ENCODE results near the gene C14orf180.

Gene C14orf180

DNA sequence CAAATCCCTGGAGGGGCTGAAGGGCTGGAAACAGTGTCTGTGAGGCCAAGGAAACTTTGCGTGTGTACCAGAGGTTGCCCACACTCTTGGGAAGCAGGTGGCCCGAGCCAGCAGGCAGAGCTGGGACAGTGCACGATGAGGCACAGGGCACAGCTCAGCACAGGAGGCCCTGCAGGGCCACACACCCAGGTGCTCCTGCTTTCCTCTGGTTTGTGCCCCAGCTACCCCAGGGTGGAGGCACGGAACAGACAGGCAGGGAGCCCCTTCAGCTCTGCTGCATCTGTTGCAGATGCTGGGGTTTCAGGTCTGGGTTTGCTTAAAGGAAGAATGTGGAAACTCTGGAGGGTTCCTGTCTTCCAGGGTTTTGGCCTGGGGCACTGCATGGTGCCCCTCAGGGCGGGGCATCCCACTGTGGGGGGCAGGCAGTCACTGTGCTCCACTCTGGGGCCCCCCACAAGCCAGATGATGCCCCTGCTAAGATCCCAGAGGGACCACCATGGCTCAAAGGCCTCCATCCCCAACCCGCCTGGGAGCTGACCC, 16.4 kb downstream of the C14orf180 start:
- no peak overlapping the region for H3K4me2 ChIP-seq (ENCODE audit: low read depth, low read length)
- H3K4me1 ChIP-seq (ENCODE audit: low read length) = no peaks in the 10 kb centered on the region
- no peaks in the 10 kb centered on the region; the same call in 1 of the 2 replicates for H3K27me3 ChIP-seq (replicated peaks; ENCODE audit: insufficient read depth, low read length)
- H3K79me2 ChIP-seq (ENCODE audit: low read length) = no peaks in the 10 kb centered on the region
- no peak overlapping the region for H3K4me3 ChIP-seq (ENCODE audit: low read length)
- H3K36me3 ChIP-seq (replicated peaks; ENCODE audit: insufficient read depth, low read length) = no peaks in the 10 kb centered on the region
- no peaks in the 10 kb centered on the region for H3F3A ChIP-seq (ENCODE audit: insufficient read depth, low read length)
- no peak for TF ChIP-seq EZH2phosphoT487 (IDR thresholded peaks at IDR 0.05; ENCODE audit: low read length)
- no peaks in the 10 kb centered on the region for H3K9me2 ChIP-seq (replicated peaks; ENCODE audit: insufficient read depth, low read length)
- H3K27ac ChIP-seq (ENCODE audit: low read length) = no peak overlapping the region
- no peaks in the 10 kb centered on the region for H3K9me3 ChIP-seq (replicated peaks; ENCODE audit: insufficient read depth, low read length)
- H2AFZ ChIP-seq (ENCODE audit: low read length) = no peak overlapping the region
- no peak for DNase-seq
- H3K9ac ChIP-seq (ENCODE audit: low read length) = no peak overlapping the region
- no peaks in the 10 kb centered on the region for H4K20me1 ChIP-seq (ENCODE audit: insufficient read depth, low read length)

DNA sequence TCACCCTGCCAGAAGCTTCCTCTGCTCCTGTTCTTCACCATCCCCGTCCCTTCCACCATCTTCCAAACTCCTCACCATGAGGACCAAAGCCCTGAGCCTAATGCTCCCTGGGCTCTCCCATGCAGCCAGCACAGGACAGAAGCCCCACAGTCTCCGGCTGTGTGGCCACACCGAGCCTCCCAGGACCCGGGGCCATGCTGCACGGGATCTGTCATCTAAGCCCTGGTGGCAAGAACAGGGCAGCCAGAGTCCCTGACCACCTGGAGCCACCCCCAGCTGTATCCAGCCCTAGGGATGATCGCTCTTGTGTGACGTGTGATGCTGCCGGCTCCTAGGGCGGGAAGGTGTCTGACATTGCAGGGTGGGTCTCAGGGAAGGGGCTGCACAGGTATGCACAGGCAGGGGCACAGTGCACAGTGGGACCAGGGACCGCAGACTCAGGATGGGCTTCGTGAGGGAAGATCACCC, 16.9 kb downstream of the C14orf180 start:
- Histone ChIP-seq H3K9me2 (replicated peaks; ENCODE audit: insufficient read depth, low read length) (no peaks in the 10 kb centered on the region), H3K4me3 (ENCODE audit: low read length) (no peak overlapping the region), H3K4me2 (ENCODE audit: low read depth, low read length) (no peak overlapping the region), H3K27me3 (replicated peaks; ENCODE audit: insufficient read depth, low read length) (no peaks in the 10 kb centered on the region; the same call in 1 of the 2 replicates), H3F3A (ENCODE audit: insufficient read depth, low read length) (no peaks in the 10 kb centered on the region), H2AFZ (ENCODE audit: low read length) (no peak overlapping the region), H3K36me3 (replicated peaks; ENCODE audit: insufficient read depth, low read length) (no peaks in the 10 kb centered on the region), H4K20me1 (ENCODE audit: insufficient read depth, low read length) (no peaks in the 10 kb centered on the region), H3K9ac (ENCODE audit: low read length) (no peak overlapping the region), H3K4me1 (ENCODE audit: low read length) (no peaks in the 10 kb centered on the region), H3K27ac (ENCODE audit: low read length) (no peak overlapping the region), H3K79me2 (ENCODE audit: low read length) (no peaks in the 10 kb centered on the region), H3K9me3 (replicated peaks; ENCODE audit: insufficient read depth, low read length) (no peaks in the 10 kb centered on the region)
- TF ChIP-seq, protein P1, sequence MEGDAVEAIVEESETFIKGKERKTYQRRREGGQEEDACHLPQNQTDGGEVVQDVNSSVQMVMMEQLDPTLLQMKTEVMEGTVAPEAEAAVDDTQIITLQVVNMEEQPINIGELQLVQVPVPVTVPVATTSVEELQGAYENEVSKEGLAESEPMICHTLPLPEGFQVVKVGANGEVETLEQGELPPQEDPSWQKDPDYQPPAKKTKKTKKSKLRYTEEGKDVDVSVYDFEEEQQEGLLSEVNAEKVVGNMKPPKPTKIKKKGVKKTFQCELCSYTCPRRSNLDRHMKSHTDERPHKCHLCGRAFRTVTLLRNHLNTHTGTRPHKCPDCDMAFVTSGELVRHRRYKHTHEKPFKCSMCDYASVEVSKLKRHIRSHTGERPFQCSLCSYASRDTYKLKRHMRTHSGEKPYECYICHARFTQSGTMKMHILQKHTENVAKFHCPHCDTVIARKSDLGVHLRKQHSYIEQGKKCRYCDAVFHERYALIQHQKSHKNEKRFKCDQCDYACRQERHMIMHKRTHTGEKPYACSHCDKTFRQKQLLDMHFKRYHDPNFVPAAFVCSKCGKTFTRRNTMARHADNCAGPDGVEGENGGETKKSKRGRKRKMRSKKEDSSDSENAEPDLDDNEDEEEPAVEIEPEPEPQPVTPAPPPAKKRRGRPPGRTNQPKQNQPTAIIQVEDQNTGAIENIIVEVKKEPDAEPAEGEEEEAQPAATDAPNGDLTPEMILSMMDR (IDR thresholded peaks at IDR 0.05; ENCODE audit: low read length) = no peak
- TF ChIP-seq EZH2 (optimal IDR thresholded peaks at IDR 0.05; ENCODE audit: low read depth, low read length) (no peak), EZH2phosphoT487 (IDR thresholded peaks at IDR 0.05; ENCODE audit: low read length) (no peak)
- no peak for DNase-seq

DNA sequence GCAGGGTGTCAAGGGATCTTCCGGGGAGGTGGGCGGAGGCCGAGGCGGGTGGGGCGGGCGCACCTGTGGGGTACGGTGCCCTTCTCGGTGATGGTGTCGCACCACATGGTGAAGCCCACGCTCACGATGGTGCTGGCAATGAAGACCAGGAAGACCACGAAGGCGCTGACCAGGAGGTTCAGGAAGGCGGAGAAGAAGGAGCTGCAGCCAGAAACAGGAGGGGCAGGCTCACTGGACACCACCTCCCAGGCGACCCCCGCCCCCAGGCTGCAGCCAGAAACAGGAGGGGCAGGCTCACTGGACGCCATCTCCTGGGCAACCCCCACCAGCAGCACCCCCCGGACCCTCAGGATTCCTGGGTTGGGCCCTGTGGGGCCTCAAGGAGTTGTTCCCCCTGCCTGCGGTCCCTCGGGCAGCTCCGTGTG, 17.4 kb downstream of the C14orf180 start:
- H3K4me2 ChIP-seq (ENCODE audit: low read depth, low read length) = no peak overlapping the region
- no peaks in the 10 kb centered on the region for H3K9me3 ChIP-seq (replicated peaks; ENCODE audit: insufficient read depth, low read length)
- H3K4me3 ChIP-seq (ENCODE audit: low read length) = no peak overlapping the region
- H4K20me1 ChIP-seq (ENCODE audit: insufficient read depth, low read length) = no peaks in the 10 kb centered on the region
- H3K27me3 ChIP-seq (replicated peaks; ENCODE audit: insufficient read depth, low read length) = no peaks in the 10 kb centered on the region; the same call in 1 of the 2 replicates
- no peaks in the 10 kb centered on the region for H3K9me2 ChIP-seq (replicated peaks; ENCODE audit: insufficient read depth, low read length)
- H3K79me2 ChIP-seq (ENCODE audit: low read length) = no peaks in the 10 kb centered on the region
- no peak overlapping the region for H3K9ac ChIP-seq (ENCODE audit: low read length)
- H3K27ac ChIP-seq (ENCODE audit: low read length) = no peak overlapping the region
- no peaks in the 10 kb centered on the region for H3K36me3 ChIP-seq (replicated peaks; ENCODE audit: insufficient read depth, low read length)
- no peaks in the 10 kb centered on the region for H3F3A ChIP-seq (ENCODE audit: insufficient read depth, low read length)
- TF ChIP-seq, protein P1 (IDR thresholded peaks at IDR 0.05; ENCODE audit: low read length) = no peak
- TF ChIP-seq EZH2 (optimal IDR thresholded peaks at IDR 0.05; ENCODE audit: low read depth, low read length) = no peak
- no peak for TF ChIP-seq EZH2phosphoT487 (IDR thresholded peaks at IDR 0.05; ENCODE audit: low read length)
- no peak for DNase-seq
- H2AFZ ChIP-seq (ENCODE audit: low read length) = no peak overlapping the region
- no peaks in the 10 kb centered on the region for H3K4me1 ChIP-seq (ENCODE audit: low read length)

DNA sequence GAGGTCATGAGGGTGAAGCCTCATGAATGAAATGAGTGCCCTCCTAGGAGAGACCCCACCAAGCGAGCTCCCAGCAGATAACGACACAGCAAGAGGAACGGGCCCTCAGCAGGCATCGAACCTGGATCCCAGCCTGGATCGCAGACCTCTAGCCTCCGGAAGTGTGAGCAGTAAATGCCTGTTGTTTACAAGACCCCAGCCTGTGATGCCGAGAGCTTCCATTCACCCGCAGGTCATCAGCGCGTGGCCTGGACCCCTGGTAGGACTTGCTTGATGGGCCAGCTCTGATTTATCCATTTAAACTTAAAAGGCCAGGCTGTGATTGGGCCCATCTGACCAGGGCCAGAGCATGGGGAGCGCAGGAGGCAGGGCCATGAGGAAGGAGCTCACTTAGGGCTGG, 18.0 kb downstream of the C14orf180 start:
- Histone ChIP-seq H2AFZ (ENCODE audit: low read length) (no peak overlapping the region), H3F3A (ENCODE audit: insufficient read depth, low read length) (no peaks in the 10 kb centered on the region), H3K36me3 (replicated peaks; ENCODE audit: insufficient read depth, low read length) (no peaks in the 10 kb centered on the region), H3K79me2 (ENCODE audit: low read length) (no peaks in the 10 kb centered on the region), H3K9me3 (replicated peaks; ENCODE audit: insufficient read depth, low read length) (no peaks in the 10 kb centered on the region), H3K27ac (ENCODE audit: low read length) (no peak overlapping the region), H4K20me1 (ENCODE audit: insufficient read depth, low read length) (no peaks in the 10 kb centered on the region), H3K4me2 (ENCODE audit: low read depth, low read length) (no peak overlapping the region), H3K27me3 (replicated peaks; ENCODE audit: insufficient read depth, low read length) (no peaks in the 10 kb centered on the region; the same call in 1 of the 2 replicates), H3K9me2 (replicated peaks; ENCODE audit: insufficient read depth, low read length) (no peaks in the 10 kb centered on the region), H3K4me3 (ENCODE audit: low read length) (no peak overlapping the region), H3K9ac (ENCODE audit: low read length) (no peak overlapping the region), H3K4me1 (ENCODE audit: low read length) (no peaks in the 10 kb centered on the region)
- DNase-seq = no peak
- TF ChIP-seq EZH2phosphoT487 (IDR thresholded peaks at IDR 0.05; ENCODE audit: low read length) (no peak), EZH2 (optimal IDR thresholded peaks at IDR 0.05; ENCODE audit: low read depth, low read length) (no peak)
- TF ChIP-seq, protein P1 (IDR thresholded peaks at IDR 0.05; ENCODE audit: low read length) = no peak

All from MM.1S (cell line).